ENCODE measurements around the gene SKP2.
"Not testable (repeated sequence)": the region's sequence is repeated elsewhere in the genome, so short reads cannot be mapped to it uniquely, and the experiment has no call there.

SKP2 gene

GRCh38 chr5:36151434-36152323 lies at the start of gene SKP2, which contains the start of gene LMBRD2:
Gene SKP2, plus strand, starts transcription at chr5:36152111. Its CDS starts 152 bp downstream, at chr5:36152263.
Gene LMBRD2, minus strand, starts transcription at chr5:36151887. Its CDS starts 8,538 bp downstream, at chr5:36143349.
- DNase-seq = peak; percentile 95

GRCh38 chr5:36105819-36106218 lies 46.1 kb upstream of the SKP2 start:
- no peak for DNase-seq

- DNase-seq = no peak
Measured at GRCh38 chr5:36108758-36109460, 43.0 kb upstream of the SKP2 start.

GRCh38 chr5:36111238-36111637 lies 40.7 kb upstream of the SKP2 start:
- DNase-seq = no peak

GRCh38 chr5:36125868-36126267 lies 26.0 kb upstream of the SKP2 start:
- DNase-seq = no peak

GRCh38 chr5:36128795-36129194 lies 23.1 kb upstream of the SKP2 start:
- no peak for DNase-seq

GRCh38 chr5:36129666-36130065 lies 22.2 kb upstream of the SKP2 start:
- not testable (repeated sequence) for DNase-seq

GRCh38 chr5:36133009-36133408 lies 18.9 kb upstream of the SKP2 start:
- not testable (repeated sequence) for DNase-seq

- DNase-seq = no peak
Measured at GRCh38 chr5:36135988-36136387, 15.9 kb upstream of the SKP2 start.

GRCh38 chr5:36136581-36136980 lies 15.3 kb upstream of the SKP2 start:
- no peak for DNase-seq

GRCh38 chr5:36138900-36139683 lies 12.8 kb upstream of the SKP2 start:
- DNase-seq = no peak

- DNase-seq = no peak
Measured at GRCh38 chr5:36145311-36145710, 6.6 kb upstream of the SKP2 start.

GRCh38 chr5:36146390-36146789 lies 5.5 kb upstream of the SKP2 start:
- no peak for DNase-seq

GRCh38 chr5:36147681-36148080 lies 4.2 kb upstream of the SKP2 start:
- DNase-seq = no peak

GRCh38 chr5:36150676-36151433 lies 1.1 kb upstream of the SKP2 start:
- DNase-seq = peak; percentile 23

GRCh38 chr5:36152324-36153297 lies 700 bp downstream of the SKP2 start:
- DNase-seq = no peak

GRCh38 chr5:36153298-36153677 lies 1.4 kb downstream of the SKP2 start:
- DNase-seq = no peak

GRCh38 chr5:36153726-36154125 lies 1.8 kb downstream of the SKP2 start:
- DNase-seq = no peak

GRCh38 chr5:36155291-36155690 lies 3.4 kb downstream of the SKP2 start:
- no peak for DNase-seq

GRCh38 chr5:36156121-36156601 lies 4.2 kb downstream of the SKP2 start:
- no peak for DNase-seq

GRCh38 chr5:36156619-36157018 lies 4.7 kb downstream of the SKP2 start:
- DNase-seq = no peak

Data from NCI-H1417 treated with DMSO at 0.1 percent for 48 hours (cell line).